BE2C (cell line): ENCODE measurements around the gene ATF5. TPM values are rescaled to one million over a fixed set of nuclear protein-coding genes. Genes with fewer than 3 reads are reported as not detected.

ENCODE experiments used
- DNase-seq: peaks from one replicate; pipeline ENCODE4 v3.0.0-alpha.2; 2020
- H3K27me3 ChIP-seq: fragments of 250-450 bp; sonication (Bioruptor Pico); 2 replicates; pipeline ENCODE4 v1.5.1; 2020; ENCODE audit warnings: mild to moderate bottlenecking
- H3K36me3 ChIP-seq: fragments of 250-450 bp; sonication (Bioruptor Pico); 2 replicates; pipeline ENCODE4 v1.5.1; 2020; ENCODE audit warnings: mild to moderate bottlenecking
- H3K4me1 ChIP-seq: fragments of 250-450 bp; sonication (Bioruptor Pico); 2 replicates; pipeline ENCODE4 v1.5.1; 2020
- H3K4me3 ChIP-seq: 2 replicates; pipeline ENCODE4 v1.5.1; 2011; ENCODE audit warnings: low read depth, low read length
- H3K9me3 ChIP-seq: fragments of 250-450 bp; sonication (Bioruptor Pico); 2 replicates; pipeline ENCODE4 v1.5.1; 2020
- CTCF ChIP-seq: IDR thresholded peaks from 2 replicates; pipeline ENCODE4 v1.5.1; 2012; ENCODE audit warnings: mild to moderate bottlenecking, low read depth, low read length
- polyA plus RNA-seq: library from polyadenylated mRNA; unstranded; fragments of >200 nt; gene quantifications from one replicate; pipeline ENCODE4 v1.2.1, GENCODE V29; 2012; ENCODE audit warnings: low read depth, missing spikeins; ENCODE audit not compliant: insufficient read length, insufficient read depth

The ATF5 gene
- 546 TPM for polyA plus RNA-seq

GRCh38 chr19:49929121-49929610, at the start of gene ATF5, which contains the start of gene NUP62:
TSS of gene ATF5 (plus strand) at chr19:49929205. CDS start at chr19:49930851, 1,646 bp downstream.
TSS of gene NUP62 (minus strand) at chr19:49929504. CDS start at chr19:49909807, 19,697 bp downstream.
- H3K36me3 ChIP-seq = peaks cover 36% of the 10 kb centered on the region
- TF ChIP-seq CTCF = no peak
- H3K4me1 ChIP-seq = peaks cover 7% of the 10 kb centered on the region

GRCh38 chr19:49879243-49879963, 49.6 kb upstream of the ATF5 start:
- no peak for DNase-seq
- H3K27me3 ChIP-seq = no peaks in the 10 kb centered on the region
- TF ChIP-seq CTCF = no peak
- no peak overlapping the region for H3K4me3 ChIP-seq
- peaks cover 16% of the 10 kb centered on the region for H3K36me3 ChIP-seq
- no peaks in the 10 kb centered on the region for H3K4me1 ChIP-seq
- no peaks in the 10 kb centered on the region for H3K9me3 ChIP-seq

More at GRCh38 chr19:49929121-49929610, at the start of gene ATF5, which contains the start of gene NUP62:
- no peaks in the 10 kb centered on the region for H3K9me3 ChIP-seq
- no peaks in the 10 kb centered on the region for H3K27me3 ChIP-seq
- DNase-seq = peak; percentile 95
- peak within 1 kb of the TSS; percentile 64 for H3K4me3 ChIP-seq

- DNase-seq = no peak
- Histone ChIP-seq H3K4me1 (no peaks in the 10 kb centered on the region), H3K36me3 (peaks cover 14% of the 10 kb centered on the region), H3K27me3 (no peaks in the 10 kb centered on the region), H3K9me3 (no peaks in the 10 kb centered on the region), H3K4me3 (no peak overlapping the region)
- TF ChIP-seq CTCF = no peak
These were observed 48.7 kb upstream of the ATF5 start for GRCh38 chr19:49880162-49880869.

GRCh38 chr19:49881186-49881585, 47.8 kb upstream of the ATF5 start:
- Histone ChIP-seq H3K4me1 (no peaks in the 10 kb centered on the region), H3K4me3 (no peak overlapping the region), H3K27me3 (no peaks in the 10 kb centered on the region), H3K36me3 (peaks cover 14% of the 10 kb centered on the region), H3K9me3 (no peaks in the 10 kb centered on the region)
- no peak for DNase-seq
- TF ChIP-seq CTCF = no peak

- H3K4me3 ChIP-seq = no peak overlapping the region
- H3K36me3 ChIP-seq = peaks cover 14% of the 10 kb centered on the region
- no peaks in the 10 kb centered on the region for H3K9me3 ChIP-seq
- H3K4me1 ChIP-seq = no peaks in the 10 kb centered on the region
- no peak for TF ChIP-seq CTCF
- H3K27me3 ChIP-seq = no peaks in the 10 kb centered on the region
- DNase-seq = peak; percentile 54
These were observed 47.2 kb upstream of the ATF5 start for GRCh38 chr19:49881672-49882394.
